ENCODE measurements around the gene LDLRAD3. TPM values are rescaled to one million over a fixed set of nuclear protein-coding genes. Genes with fewer than 3 reads are reported as not detected.
A peak's percentile ranks its signal among the peaks of the same experiment; 100 is the strongest.

LDLRAD3 gene
- polyA plus RNA-seq, 3 donors, result 7.3 to 14.1 (median 10.4) TPM

DNA sequence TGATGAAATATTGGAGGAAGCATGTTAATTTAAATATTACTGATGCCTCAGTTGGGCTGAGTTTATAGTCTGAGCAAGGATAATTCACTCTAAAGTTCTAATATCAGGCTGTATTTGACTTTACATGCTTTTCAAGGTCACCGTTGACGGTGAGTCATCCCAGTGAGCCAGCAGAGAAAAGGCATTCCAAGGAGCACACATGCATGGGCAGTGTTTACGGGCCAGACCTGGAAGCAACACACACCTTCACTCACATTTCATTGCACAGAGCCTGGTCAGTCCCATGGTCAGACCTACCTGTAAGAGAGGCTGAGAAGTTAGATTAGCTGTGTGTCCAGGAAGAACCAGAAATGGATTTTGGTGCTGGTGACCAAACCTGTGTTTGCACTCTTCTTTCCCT lies 291.9 kb downstream of the LDLRAD3 start:
- Histone ChIP-seq H3K4me1 (ENCODE audit: control insufficient read depth in 1 of 2, insufficient read depth in 2 of 2, low read length in 2 of 2) (no peaks in the 10 kb centered on the region), H3K9me3 (replicated peaks in 1 of 2; ENCODE audit: control insufficient read depth in 1 of 2, insufficient read depth in 1 of 2, low read length in 2 of 2) (no peaks in the 10 kb centered on the region), H3K4me3 (replicated peaks in 1 of 3; ENCODE audit: low read depth in 2 of 3, low read length in 3 of 3) (no peak overlapping the region), H4K20me1 (ENCODE audit: insufficient read depth, low read length) (no peaks in the 10 kb centered on the region), H2AFZ (ENCODE audit: insufficient read depth, low read depth, low read length, poor library complexity, severe bottlenecking) (no peak overlapping the region), H3K9ac (ENCODE audit: insufficient read depth, low read length, poor library complexity, severe bottlenecking) (no peak overlapping the region), H3K27ac (ENCODE audit: low read depth in 1 of 2, low read length in 2 of 2) (no peak overlapping the region), H3K36me3 (replicated peaks in 1 of 2; ENCODE audit: control insufficient read depth in 1 of 2, insufficient read depth in 2 of 2, low read length in 2 of 2) (peaks cover 0 to 1% of the 10 kb centered on the region in 2 donors), H3K27me3 (ENCODE audit: control insufficient read depth in 2 of 2, insufficient read depth in 2 of 2, low read length in 2 of 2) (no peaks in the 10 kb centered on the region), H3K79me2 (ENCODE audit: insufficient read depth, low read length) (no peaks in the 10 kb centered on the region), H3K4me2 (replicated peaks; ENCODE audit: extremely low read depth, low read length, poor library complexity, severe bottlenecking) (no peak overlapping the region)
- no peak for TF ChIP-seq CTCF (IDR thresholded peaks at IDR 0.05)
- H3K27ac Mint-ChIP-seq, result peak overlapping the region in 1 of 7 donors; percentile 31
- no peaks in the 10 kb centered on the region for H3K4me1 Mint-ChIP-seq
- H3K9me3 Mint-ChIP-seq, result peaks cover 0 to 6% (median 0%) of the 10 kb centered on the region in 7 donors
- intact Hi-C loops (cut with micrococcal nuclease), result no loop called here
- H3K27me3 Mint-ChIP-seq (ENCODE audit: low read depth in 3 of 3), result peaks cover 4 to 9% (median 6%) of the 10 kb centered on the region in 3 donors
- WGBS (ENCODE audit: insufficient coverage), result 100% methylated on average over 2 of the region's 3 CpGs
- H3K4me3 Mint-ChIP-seq, result no peak overlapping the region
- DNase-seq, result no peak
- H3K36me3 Mint-ChIP-seq, result peaks cover 2 to 5% of the 10 kb centered on the region in 2 donors

DNA sequence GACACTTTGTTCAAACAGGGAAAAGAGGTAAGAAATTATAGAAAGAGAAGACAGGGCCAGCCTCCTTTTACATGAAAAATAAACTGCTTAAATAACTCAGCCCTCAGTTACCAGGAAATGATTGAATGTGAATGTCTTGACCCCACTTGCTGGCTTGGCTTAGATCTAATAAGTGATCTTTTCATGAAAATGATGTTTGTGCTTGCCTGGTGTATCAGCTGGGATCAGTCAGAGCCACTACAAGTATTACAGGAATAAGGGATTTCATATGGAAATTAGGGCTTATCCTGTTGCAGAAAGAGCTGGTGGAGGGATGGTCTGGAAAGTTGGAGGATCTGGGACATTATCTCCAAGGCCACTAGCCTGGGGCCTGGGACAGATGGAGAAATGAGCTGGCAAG lies 293.5 kb downstream of the LDLRAD3 start:
- H3K27me3 ChIP-seq (ENCODE audit: control insufficient read depth in 2 of 2, insufficient read depth in 2 of 2, low read length in 2 of 2), result no peaks in the 10 kb centered on the region
- peaks cover 2% of the 10 kb centered on the region for H3K4me1 Mint-ChIP-seq
- H3K4me2 ChIP-seq (replicated peaks; ENCODE audit: extremely low read depth, low read length, poor library complexity, severe bottlenecking), result no peak overlapping the region
- intact Hi-C loops (cut with micrococcal nuclease), result no loop called here
- no peak overlapping the region for H3K27ac Mint-ChIP-seq
- no peak overlapping the region for H3K4me3 Mint-ChIP-seq
- TF ChIP-seq CTCF (IDR thresholded peaks at IDR 0.05), result no peak
- H3K27me3 Mint-ChIP-seq (ENCODE audit: low read depth in 3 of 3), result peaks cover 2 to 9% (median 6%) of the 10 kb centered on the region in 3 donors
- DNase-seq, result no peak
- no peaks in the 10 kb centered on the region for H3K9me3 ChIP-seq (replicated peaks in 1 of 2; ENCODE audit: control insufficient read depth in 1 of 2, insufficient read depth in 1 of 2, low read length in 2 of 2)
- no peak overlapping the region for H3K9ac ChIP-seq (ENCODE audit: insufficient read depth, low read length, poor library complexity, severe bottlenecking)
- H3K9me3 Mint-ChIP-seq, result peaks cover 0 to 6% (median 0%) of the 10 kb centered on the region in 7 donors
- no peaks in the 10 kb centered on the region for H4K20me1 ChIP-seq (ENCODE audit: insufficient read depth, low read length)
- H3K36me3 ChIP-seq (replicated peaks in 1 of 2; ENCODE audit: control insufficient read depth in 1 of 2, insufficient read depth in 2 of 2, low read length in 2 of 2), result no peaks in the 10 kb centered on the region
- H3K4me3 ChIP-seq (replicated peaks in 1 of 3; ENCODE audit: low read depth in 2 of 3, low read length in 3 of 3), result no peak overlapping the region
- H3K27ac ChIP-seq (ENCODE audit: low read depth in 1 of 2, low read length in 2 of 2), result no peak overlapping the region
- no peaks in the 10 kb centered on the region for H3K79me2 ChIP-seq (ENCODE audit: insufficient read depth, low read length)
- no peak overlapping the region for H2AFZ ChIP-seq (ENCODE audit: insufficient read depth, low read depth, low read length, poor library complexity, severe bottlenecking)
- H3K4me1 ChIP-seq (ENCODE audit: control insufficient read depth in 1 of 2, insufficient read depth in 2 of 2, low read length in 2 of 2), result no peaks in the 10 kb centered on the region
- H3K36me3 Mint-ChIP-seq, result peaks cover 0 to 5% of the 10 kb centered on the region in 2 donors
